CD4-positive, alpha-beta T cell (primary cell): ENCODE results near the gene LOXL1. TPM values are rescaled to one million over a fixed set of nuclear protein-coding genes. Genes with fewer than 3 reads are reported as not detected.

Experiments
- ATAC-seq: fragments of 200-7000 bp; cut with Tn5 transposase; one replicate; pipeline ENCODE4 v1.10.0; 2022; ENCODE audit warnings: mild to moderate bottlenecking; ENCODE audit not compliant: poor library complexity
- CTCF ChIA-PET: fragments of 350-600 bp; sonication (Branson Sonifier 250); formaldehyde crosslinking; loops from one replicate; lab custom pipeline; 2021; ENCODE audit warnings: antibody characterized with exemption, inconsistent platforms; lab: Charles Lee
- POLR2A ChIA-PET: fragments of 350-600 bp; sonication (Branson Sonifier 250); formaldehyde crosslinking; loops from one replicate; lab custom pipeline; 2021; ENCODE audit warnings: antibody characterized with exemption, inconsistent platforms; lab: Charles Lee
- DNase-seq, 14 experiments: peaks; one replicate each; pipeline ENCODE4 v3.0.0-alpha.2; 2013 to 2020; ENCODE audit warnings: mixed read lengths in 2 of 14
- H3K27ac ChIP-seq, 2 donors: one replicate each; pipeline versions ENCODE4 v1.5.1 to v1.7.0; 2013; ENCODE audit warnings: low read length in 2 of 2, low read depth in 1 of 2, mild to moderate bottlenecking in 1 of 2
- H3K27me3 ChIP-seq, 2 experiments: 1 replicate in 1 of 2; 2 replicates in 1 of 2; pipeline versions ENCODE4 v1.6.1 to v1.7.0; 2013; ENCODE audit warnings: low read length in 2 of 2, control low read depth in 1 of 2, mild to moderate bottlenecking in 1 of 2, moderate library complexity in 1 of 2; ENCODE audit not compliant: insufficient read depth in 2 of 2, control insufficient read depth in 1 of 2
- H3K36me3 ChIP-seq: one replicate; pipeline ENCODE4 v1.6.1; 2013; ENCODE audit warnings: low read length, control low read depth; ENCODE audit not compliant: insufficient read depth
- H3K4me1 ChIP-seq: one replicate; pipeline ENCODE4 v1.6.1; 2013; ENCODE audit warnings: low read length, control low read depth; ENCODE audit not compliant: insufficient read depth
- H3K4me3 ChIP-seq: one replicate; pipeline ENCODE4 v1.5.1; 2013; ENCODE audit warnings: mild to moderate bottlenecking, low read length, moderate library complexity
- H3K9me3 ChIP-seq, 2 experiments: 1 replicate in 1 of 2; 2 replicates in 1 of 2; pipeline versions ENCODE4 v1.6.1 to v1.7.0; 2013; ENCODE audit warnings: low read length in 2 of 2, mild to moderate bottlenecking in 2 of 2, control low read depth in 1 of 2, moderate library complexity in 1 of 2; ENCODE audit not compliant: control insufficient read depth in 1 of 2, insufficient read depth in 1 of 2
- H3K27ac Mint-ChIP-seq: one replicate; pipeline ENCODE4 v1.8.0; 2020; ENCODE audit warnings: mixed read lengths
- H3K27me3 Mint-ChIP-seq: one replicate; pipeline ENCODE4 v1.8.0; 2021; ENCODE audit warnings: mixed read lengths
- H3K36me3 Mint-ChIP-seq: one replicate; pipeline ENCODE4 v1.8.0; 2021; ENCODE audit warnings: low read depth, mixed read lengths
- H3K4me1 Mint-ChIP-seq: one replicate; pipeline ENCODE4 v1.8.0; 2021; ENCODE audit warnings: low read depth, mixed read lengths
- H3K4me3 Mint-ChIP-seq: one replicate; pipeline ENCODE4 v1.8.0; 2020; ENCODE audit warnings: mild to moderate bottlenecking, mixed read lengths
- H3K9me3 Mint-ChIP-seq: one replicate; pipeline ENCODE4 v1.8.0; 2020; ENCODE audit warnings: mixed read lengths
- CTCF ChIP-seq: fragments of 200-600 bp; IDR thresholded peaks from one replicate; pipeline ENCODE4 v1.8.0; 2022; ENCODE audit warnings: antibody characterized with exemption, mild to moderate bottlenecking
- intact Hi-C, 2 experiments: fragments of 100-400 bp; cut with DNase I in 1 of 2; cut with micrococcal nuclease in 1 of 2; formaldehyde crosslinking; loops; one replicate each; pipeline versions ENCODE4 v1.15.1 to v1.9.0; 2023 to 2025; cut with DNase I, micrococcal nuclease
- total RNA-seq, 174 experiments: library from RNA in 2 of 174; stranded (reverse) in 2 of 174; gene quantifications; one replicate each; pipeline ENCODE4 v1.2.3 and lab custom pipeline; 2021 to 2026

Gene LOXL1
- total RNA-seq, 2 experiments from 2014 or later = 3.0 to 3.5 TPM

GRCh38 chr15:73991260-73991659 lies 65.0 kb downstream of the LOXL1 start:
- Histone ChIP-seq H3K4me3 (peak overlapping the region; percentile 71), H3K27me3 (no peaks in the 10 kb centered on the region), H3K4me1 (peaks cover 47% of the 10 kb centered on the region), H3K9me3 (no peaks in the 10 kb centered on the region), H3K27ac (no peak overlapping the region), H3K36me3 (peaks cover 2% of the 10 kb centered on the region)
- intact Hi-C loops = loop anchor here (5.0 to 10.0 kb wide), 10 partner anchors 471 to 1634 kb away; partner anchors contain the start of genes ARID3B (in 1 of the 2), C15orf39 (in 1 of the 2), CLK3 (in 1 of the 2) and COX5A (in 1 of the 2)
- peaks cover 44% of the 10 kb centered on the region for H3K4me1 Mint-ChIP-seq
- peak overlapping the region; percentile 62 for H3K27ac Mint-ChIP-seq
- ATAC-seq = no peak
- peak overlapping the region; percentile 82 for H3K4me3 Mint-ChIP-seq
- POLR2A ChIA-PET = interaction anchor here (1.0 kb wide), 1 partner anchor 14 kb away, joined by 3 read pairs; no protein-coding TSS in a partner anchor
- TF ChIP-seq CTCF = no peak
- CTCF ChIA-PET = interaction anchor here (2.9 kb wide), 1 partner anchor 18 kb away, joined by 10 read pairs; no protein-coding TSS in a partner anchor
- no peak for DNase-seq
- no peaks in the 10 kb centered on the region for H3K27me3 Mint-ChIP-seq
- no peaks in the 10 kb centered on the region for H3K9me3 Mint-ChIP-seq
- H3K36me3 Mint-ChIP-seq = peaks cover 24% of the 10 kb centered on the region

GRCh38 chr15:73991726-73992593 lies 65.7 kb downstream of the LOXL1 start, which contains the start of gene STOML1:
TSS of gene STOML1 (minus strand) at chr15:73992295. CDS start at chr15:73992223, 72 bp downstream.
- CTCF ChIA-PET = interaction anchor here (2.9 kb wide), 1 partner anchor 19 kb away, joined by 10 read pairs; no protein-coding TSS in a partner anchor
- peaks cover 48% of the 10 kb centered on the region for H3K4me1 ChIP-seq
- H3K4me1 Mint-ChIP-seq = peaks cover 51% of the 10 kb centered on the region

More at GRCh38 chr15:73991726-73992593, 65.7 kb downstream of the LOXL1 start, which contains the start of gene STOML1:
- DNase-seq (peak; percentile 85 to 98 (median 94)), ATAC-seq (peak; percentile 74)
- POLR2A ChIA-PET = interaction anchor here (1.0 to 1.3 kb wide), 2 partner anchors 12 to 13 kb away, joined by 3 to 4 read pairs; no protein-coding TSS in a partner anchor
- H3K4me3 Mint-ChIP-seq = peak within 1 kb of the TSS; percentile 82
- Histone ChIP-seq H3K27ac (peak within 1 kb of the TSS in 1 of 2 donors; percentile 47), H3K9me3 (no peaks in the 10 kb centered on the region), H3K36me3 (peaks cover 2% of the 10 kb centered on the region), H3K4me3 (peak within 1 kb of the TSS; percentile 71), H3K27me3 (no peaks in the 10 kb centered on the region)
- no peaks in the 10 kb centered on the region for H3K27me3 Mint-ChIP-seq
- peaks cover 22% of the 10 kb centered on the region for H3K36me3 Mint-ChIP-seq
- peak; percentile 83 for TF ChIP-seq CTCF
- H3K9me3 Mint-ChIP-seq = no peaks in the 10 kb centered on the region
- intact Hi-C loops = loop anchor here (2.0 to 10.0 kb wide), 11 partner anchors 55 to 1633 kb away; partner anchors contain the start of genes ARID3B (in 1 of the 2), C15orf39 (in 1 of the 2), CLK3 (in 1 of the 2) and COX5A (in 1 of the 2)
- H3K27ac Mint-ChIP-seq = peak within 1 kb of the TSS; percentile 85
